GM23338 (cell line): ENCODE results near the gene PLA2R1. TPM values are rescaled to one million over a fixed set of nuclear protein-coding genes. Genes with fewer than 3 reads are reported as not detected.

Source experiments
- ATAC-seq: fragments of 200-7000 bp; cut with Tn5 transposase; 3 replicates; pipeline ENCODE4 v1.9.1; 2020
- DNase-seq: peaks from one replicate; pipeline ENCODE4 v3.0.0-alpha.2; 2015; ENCODE audit warnings: low spot score
- H2AFZ ChIP-seq: fragments of 200-600 bp; sonication (generic); 2 replicates; pipeline ENCODE4 v1.8.0; 2016; ENCODE audit warnings: antibody characterized with exemption, mild to moderate bottlenecking, moderate library complexity
- H3F3A ChIP-seq: fragments of 200-600 bp; sonication (generic); replicated peaks from 2 replicates; pipeline ENCODE4 v1.8.0; 2017; ENCODE audit warnings: antibody characterized with exemption, mixed run types, low read depth
- H3K27ac ChIP-seq: fragments of 200-600 bp; sonication (generic); 2 replicates; pipeline ENCODE4 v1.6.1; 2016; ENCODE audit warnings: low read depth
- H3K27me3 ChIP-seq: fragments of 200-600 bp; sonication (generic); 2 replicates; pipeline ENCODE4 v1.8.0; 2016; ENCODE audit warnings: mild to moderate bottlenecking, mixed run types, moderate library complexity; ENCODE audit not compliant: insufficient read depth
- H3K36me3 ChIP-seq: fragments of 200-600 bp; sonication (generic); 2 replicates; pipeline ENCODE4 v1.8.0; 2016; ENCODE audit warnings: mild to moderate bottlenecking; ENCODE audit not compliant: insufficient read depth
- H3K4me1 ChIP-seq: fragments of 200-600 bp; sonication (generic); 2 replicates; pipeline ENCODE4 v1.8.0; 2016; ENCODE audit warnings: mild to moderate bottlenecking, moderate library complexity; ENCODE audit not compliant: insufficient read depth
- H3K4me2 ChIP-seq: fragments of 200-600 bp; sonication (generic); 2 replicates; pipeline ENCODE4 v1.7.1; 2017; ENCODE audit warnings: mixed run types
- H3K4me3 ChIP-seq: fragments of 200-600 bp; sonication (generic); 2 replicates; pipeline ENCODE4 v1.6.1; 2016; ENCODE audit warnings: mixed run types
- H3K79me2 ChIP-seq: fragments of 200-600 bp; sonication (generic); replicated peaks from 2 replicates; pipeline ENCODE4 v1.8.0; 2017; ENCODE audit warnings: mild to moderate bottlenecking; ENCODE audit not compliant: insufficient read depth
- H3K9me2 ChIP-seq: fragments of 200-600 bp; sonication (generic); 2 replicates; pipeline ENCODE4 v1.8.0; 2017; ENCODE audit not compliant: insufficient read depth
- H4K20me1 ChIP-seq: fragments of 200-600 bp; sonication (generic); replicated peaks from 2 replicates; pipeline ENCODE4 v1.8.0; 2017; ENCODE audit warnings: mild to moderate bottlenecking; ENCODE audit not compliant: insufficient read depth
- H3K27ac Mint-ChIP-seq: 2 replicates; pipeline ENCODE4 v1.8.0; 2020; ENCODE audit warnings: inconsistent platforms, mild to moderate bottlenecking, moderate library complexity, mixed read lengths
- H3K27me3 Mint-ChIP-seq: 3 replicates; pipeline ENCODE4 v1.8.0; 2022; ENCODE audit warnings: low read depth, mild to moderate bottlenecking, moderate library complexity, mixed read lengths, inconsistent platforms; ENCODE audit not compliant: insufficient read depth, poor library complexity
- H3K36me3 Mint-ChIP-seq: 3 replicates; pipeline ENCODE4 v1.8.0; 2021; ENCODE audit warnings: low read depth, mild to moderate bottlenecking, inconsistent platforms, moderate library complexity, mixed read lengths
- H3K4me1 Mint-ChIP-seq: 3 replicates; pipeline ENCODE4 v1.8.0; 2020; ENCODE audit warnings: mild to moderate bottlenecking, inconsistent platforms, mixed read lengths
- H3K4me3 Mint-ChIP-seq: 3 replicates; pipeline ENCODE4 v1.8.0; 2021; ENCODE audit warnings: moderate library complexity, mild to moderate bottlenecking, inconsistent platforms, mixed read lengths
- H3K9me3 Mint-ChIP-seq: 3 replicates; pipeline ENCODE4 v1.8.0; 2020; ENCODE audit warnings: moderate library complexity, mild to moderate bottlenecking, inconsistent platforms, mixed read lengths
- CREB1 ChIP-seq: fragments of 250-450 bp; sonication (Bioruptor Pico); IDR thresholded peaks from 2 replicates; pipeline ENCODE4 v1.5.0; 2020; ENCODE audit warnings: low read depth, mild to moderate bottlenecking, moderate library complexity
- EZH2 ChIP-seq: fragments of 200-600 bp; sonication (generic); IDR thresholded peaks from one replicate; pipeline ENCODE4 v1.8.0; 2017; ENCODE audit warnings: antibody characterized with exemption, mild to moderate bottlenecking, low read depth; ENCODE audit not compliant: unreplicated experiment
- EZH2phosphoT487 ChIP-seq: fragments of 200-600 bp; sonication (generic); IDR thresholded peaks from one replicate; pipeline ENCODE4 v1.8.1; 2018; ENCODE audit warnings: antibody characterized with exemption; ENCODE audit not compliant: unreplicated experiment
- JUNB ChIP-seq: IDR thresholded peaks from one replicate; pipeline ENCODE4 v1.6.1; 2016; ENCODE audit warnings: antibody characterized with exemption; ENCODE audit not compliant: unreplicated experiment
- NANOG ChIP-seq: IDR thresholded peaks from 2 replicates; pipeline ENCODE4 v1.6.1; 2016; ENCODE audit warnings: antibody characterized with exemption, borderline replicate concordance
- POLR2AphosphoS5 ChIP-seq: IDR thresholded peaks from 2 replicates; pipeline ENCODE4 v1.6.1; 2016; ENCODE audit warnings: antibody characterized with exemption, low read depth
- STAT1 ChIP-seq: IDR thresholded peaks from one replicate; pipeline ENCODE4 v1.6.1; 2016; ENCODE audit warnings: antibody characterized with exemption; ENCODE audit not compliant: unreplicated experiment
- ZNF114 ChIP-seq: fragments of 250-450 bp; sonication (Bioruptor Pico); IDR thresholded peaks from 2 replicates; pipeline ENCODE4 v1.5.0; 2020; ENCODE audit warnings: mild to moderate bottlenecking, moderate library complexity
- ZNF331 ChIP-seq: fragments of 250-450 bp; sonication (Bioruptor Pico); IDR thresholded peaks from 2 replicates; pipeline ENCODE4 v1.5.0; 2020; ENCODE audit warnings: low read depth, mild to moderate bottlenecking, moderate library complexity
- polyA plus RNA-seq: library from polyadenylated mRNA; unstranded; fragments of >200 nt; fragmentation: Nextera tagmentation; extraction: Ambion mirVana; gene quantifications from 2 replicates; pipeline ENCODE4 v1.2.1, GENCODE V29; 2016
- total RNA-seq: library from RNA; depleted of rRNA; stranded (reverse); fragments of >200 nt; shearing (Covaris generic); gene quantifications from 2 replicates; pipeline ENCODE4 v1.2.3, GENCODE V29; 2014
- TF ChIP-seq, protein P1 (sequence below): fragments of 250-450 bp; sonication (Bioruptor Pico); IDR thresholded peaks from 2 replicates; pipeline ENCODE4 v1.5.0; 2020; ENCODE audit warnings: mild to moderate bottlenecking, moderate library complexity
- TF ChIP-seq, protein P2 (sequence below), 2 experiments: fragments of 200-600 bp in 1 of 2; sonication (generic) in 1 of 2; conservative IDR thresholded peaks; 2 replicates each; pipeline versions ENCODE4 v1.5.1 to v1.6.1; 2016 to 2017; ENCODE audit warnings: antibody characterized with exemption in 2 of 2, low read depth in 2 of 2, mild to moderate bottlenecking in 2 of 2, moderate library complexity in 1 of 2
- TF ChIP-seq, protein P3 (sequence below): IDR thresholded peaks from 2 replicates; pipeline ENCODE4 v1.6.1; 2016; ENCODE audit warnings: antibody characterized with exemption

PLA2R1 gene
- total and polyA plus RNA-seq, 2 experiments from 2014 or later: 0.57 to 1.2 TPM

DNA sequence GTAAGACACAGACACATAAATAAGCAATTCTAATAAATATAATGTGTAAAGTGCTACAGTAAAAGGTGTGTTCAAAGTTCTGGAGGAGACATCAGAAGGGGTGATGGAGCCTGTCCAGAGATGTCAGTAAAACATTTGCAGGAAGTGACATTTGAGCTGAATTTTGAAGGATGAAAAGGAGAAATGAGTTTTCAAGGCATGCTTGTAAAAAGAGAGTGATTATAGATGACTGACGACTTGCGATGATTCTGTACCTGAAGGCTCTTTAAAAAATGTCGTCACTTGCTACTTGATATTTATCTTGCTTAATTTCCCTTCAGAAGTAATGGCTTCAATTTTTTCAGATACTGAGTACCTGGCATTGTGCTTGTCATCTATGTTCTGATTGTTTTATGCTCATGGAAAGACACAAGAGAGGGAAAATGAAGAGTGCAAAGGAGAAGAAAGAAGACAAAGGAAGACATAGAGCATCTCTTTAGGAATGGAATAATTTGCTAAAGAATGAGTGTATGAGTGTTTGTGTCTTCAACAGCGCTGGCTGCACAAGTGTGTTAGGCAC lies 73.9 kb downstream of the PLA2R1 start (continued):
- TF ChIP-seq, protein P1, sequence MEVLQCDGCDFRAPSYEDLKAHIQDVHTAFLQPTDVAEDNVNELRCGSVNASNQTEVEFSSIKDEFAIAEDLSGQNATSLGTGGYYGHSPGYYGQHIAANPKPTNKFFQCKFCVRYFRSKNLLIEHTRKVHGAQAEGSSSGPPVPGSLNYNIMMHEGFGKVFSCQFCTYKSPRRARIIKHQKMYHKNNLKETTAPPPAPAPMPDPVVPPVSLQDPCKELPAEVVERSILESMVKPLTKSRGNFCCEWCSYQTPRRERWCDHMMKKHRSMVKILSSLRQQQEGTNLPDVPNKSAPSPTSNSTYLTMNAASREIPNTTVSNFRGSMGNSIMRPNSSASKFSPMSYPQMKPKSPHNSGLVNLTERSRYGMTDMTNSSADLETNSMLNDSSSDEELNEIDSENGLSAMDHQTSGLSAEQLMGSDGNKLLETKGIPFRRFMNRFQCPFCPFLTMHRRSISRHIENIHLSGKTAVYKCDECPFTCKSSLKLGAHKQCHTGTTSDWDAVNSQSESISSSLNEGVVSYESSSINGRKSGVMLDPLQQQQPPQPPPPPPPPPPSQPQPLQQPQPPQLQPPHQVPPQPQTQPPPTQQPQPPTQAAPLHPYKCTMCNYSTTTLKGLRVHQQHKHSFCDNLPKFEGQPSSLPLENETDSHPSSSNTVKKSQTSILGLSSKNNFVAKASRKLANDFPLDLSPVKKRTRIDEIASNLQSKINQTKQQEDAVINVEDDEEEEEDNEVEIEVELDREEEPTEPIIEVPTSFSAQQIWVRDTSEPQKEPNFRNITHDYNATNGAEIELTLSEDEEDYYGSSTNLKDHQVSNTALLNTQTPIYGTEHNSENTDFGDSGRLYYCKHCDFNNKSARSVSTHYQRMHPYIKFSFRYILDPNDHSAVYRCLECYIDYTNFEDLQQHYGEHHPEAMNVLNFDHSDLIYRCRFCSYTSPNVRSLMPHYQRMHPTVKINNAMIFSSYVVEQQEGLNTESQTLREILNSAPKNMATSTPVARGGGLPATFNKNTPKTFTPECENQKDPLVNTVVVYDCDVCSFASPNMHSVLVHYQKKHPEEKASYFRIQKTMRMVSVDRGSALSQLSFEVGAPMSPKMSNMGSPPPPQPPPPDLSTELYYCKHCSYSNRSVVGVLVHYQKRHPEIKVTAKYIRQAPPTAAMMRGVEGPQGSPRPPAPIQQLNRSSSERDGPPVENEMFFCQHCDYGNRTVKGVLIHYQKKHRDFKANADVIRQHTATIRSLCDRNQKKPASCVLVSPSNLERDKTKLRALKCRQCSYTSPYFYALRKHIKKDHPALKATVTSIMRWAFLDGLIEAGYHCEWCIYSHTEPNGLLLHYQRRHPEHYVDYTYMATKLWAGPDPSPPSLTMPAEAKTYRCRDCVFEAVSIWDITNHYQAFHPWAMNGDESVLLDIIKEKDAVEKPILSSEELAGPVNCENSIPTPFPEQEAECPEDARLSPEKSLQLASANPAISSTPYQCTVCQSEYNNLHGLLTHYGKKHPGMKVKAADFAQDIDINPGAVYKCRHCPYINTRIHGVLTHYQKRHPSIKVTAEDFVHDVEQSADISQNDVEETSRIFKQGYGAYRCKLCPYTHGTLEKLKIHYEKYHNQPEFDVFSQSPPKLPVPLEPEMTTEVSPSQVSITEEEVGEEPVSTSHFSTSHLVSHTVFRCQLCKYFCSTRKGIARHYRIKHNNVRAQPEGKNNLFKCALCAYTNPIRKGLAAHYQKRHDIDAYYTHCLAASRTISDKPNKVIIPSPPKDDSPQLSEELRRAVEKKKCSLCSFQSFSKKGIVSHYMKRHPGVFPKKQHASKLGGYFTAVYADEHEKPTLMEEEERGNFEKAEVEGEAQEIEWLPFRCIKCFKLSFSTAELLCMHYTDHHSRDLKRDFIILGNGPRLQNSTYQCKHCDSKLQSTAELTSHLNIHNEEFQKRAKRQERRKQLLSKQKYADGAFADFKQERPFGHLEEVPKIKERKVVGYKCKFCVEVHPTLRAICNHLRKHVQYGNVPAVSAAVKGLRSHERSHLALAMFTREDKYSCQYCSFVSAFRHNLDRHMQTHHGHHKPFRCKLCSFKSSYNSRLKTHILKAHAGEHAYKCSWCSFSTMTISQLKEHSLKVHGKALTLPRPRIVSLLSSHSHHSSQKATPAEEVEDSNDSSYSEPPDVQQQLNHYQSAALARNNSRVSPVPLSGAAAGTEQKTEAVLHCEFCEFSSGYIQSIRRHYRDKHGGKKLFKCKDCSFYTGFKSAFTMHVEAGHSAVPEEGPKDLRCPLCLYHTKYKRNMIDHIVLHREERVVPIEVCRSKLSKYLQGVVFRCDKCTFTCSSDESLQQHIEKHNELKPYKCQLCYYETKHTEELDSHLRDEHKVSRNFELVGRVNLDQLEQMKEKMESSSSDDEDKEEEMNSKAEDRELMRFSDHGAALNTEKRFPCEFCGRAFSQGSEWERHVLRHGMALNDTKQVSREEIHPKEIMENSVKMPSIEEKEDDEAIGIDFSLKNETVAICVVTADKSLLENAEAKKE (CRISPR knock-in tag): no peak
- TF ChIP-seq, protein P2, sequence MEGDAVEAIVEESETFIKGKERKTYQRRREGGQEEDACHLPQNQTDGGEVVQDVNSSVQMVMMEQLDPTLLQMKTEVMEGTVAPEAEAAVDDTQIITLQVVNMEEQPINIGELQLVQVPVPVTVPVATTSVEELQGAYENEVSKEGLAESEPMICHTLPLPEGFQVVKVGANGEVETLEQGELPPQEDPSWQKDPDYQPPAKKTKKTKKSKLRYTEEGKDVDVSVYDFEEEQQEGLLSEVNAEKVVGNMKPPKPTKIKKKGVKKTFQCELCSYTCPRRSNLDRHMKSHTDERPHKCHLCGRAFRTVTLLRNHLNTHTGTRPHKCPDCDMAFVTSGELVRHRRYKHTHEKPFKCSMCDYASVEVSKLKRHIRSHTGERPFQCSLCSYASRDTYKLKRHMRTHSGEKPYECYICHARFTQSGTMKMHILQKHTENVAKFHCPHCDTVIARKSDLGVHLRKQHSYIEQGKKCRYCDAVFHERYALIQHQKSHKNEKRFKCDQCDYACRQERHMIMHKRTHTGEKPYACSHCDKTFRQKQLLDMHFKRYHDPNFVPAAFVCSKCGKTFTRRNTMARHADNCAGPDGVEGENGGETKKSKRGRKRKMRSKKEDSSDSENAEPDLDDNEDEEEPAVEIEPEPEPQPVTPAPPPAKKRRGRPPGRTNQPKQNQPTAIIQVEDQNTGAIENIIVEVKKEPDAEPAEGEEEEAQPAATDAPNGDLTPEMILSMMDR (conservative IDR thresholded peaks at IDR 0.05; ENCODE audit: low read depth in 2 of 2): no peak
- TF ChIP-seq EZH2 (no peak), NANOG (no peak), STAT1 (no peak)

DNA sequence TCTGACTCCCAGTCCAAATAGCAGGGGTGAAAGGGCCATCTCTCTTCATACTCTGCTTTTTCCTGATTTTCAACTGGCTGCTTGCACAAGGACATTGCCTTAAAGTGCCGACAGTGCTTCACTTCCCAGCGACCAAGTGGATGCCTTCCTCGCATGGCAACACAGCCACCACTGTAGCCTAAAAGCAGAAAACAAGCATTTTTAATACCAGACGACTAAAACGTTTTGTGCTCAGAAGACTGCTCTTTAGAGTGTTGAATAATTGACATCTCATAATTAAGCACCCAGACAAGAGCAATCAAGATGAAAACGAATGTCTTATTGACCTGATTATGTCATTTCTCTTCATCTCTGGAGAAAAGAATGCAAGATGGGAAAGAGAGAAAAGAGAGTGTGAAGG lies 75.2 kb downstream of the PLA2R1 start:
- Histone ChIP-seq H3K79me2 (no peaks in the 10 kb centered on the region), H3K4me2 (no peak overlapping the region), H3K9me2 (no peaks in the 10 kb centered on the region), H4K20me1 (no peaks in the 10 kb centered on the region), H3K27ac (no peak overlapping the region), H3F3A (no peaks in the 10 kb centered on the region), H3K4me3 (no peak overlapping the region), H3K27me3 (no peaks in the 10 kb centered on the region), H3K4me1 (peaks cover 8% of the 10 kb centered on the region), H3K36me3 (no peaks in the 10 kb centered on the region), H2AFZ (no peak overlapping the region)
- DNase-seq (no peak), ATAC-seq (no peak)
- no peak for TF ChIP-seq EZH2
- TF ChIP-seq, protein P3, sequence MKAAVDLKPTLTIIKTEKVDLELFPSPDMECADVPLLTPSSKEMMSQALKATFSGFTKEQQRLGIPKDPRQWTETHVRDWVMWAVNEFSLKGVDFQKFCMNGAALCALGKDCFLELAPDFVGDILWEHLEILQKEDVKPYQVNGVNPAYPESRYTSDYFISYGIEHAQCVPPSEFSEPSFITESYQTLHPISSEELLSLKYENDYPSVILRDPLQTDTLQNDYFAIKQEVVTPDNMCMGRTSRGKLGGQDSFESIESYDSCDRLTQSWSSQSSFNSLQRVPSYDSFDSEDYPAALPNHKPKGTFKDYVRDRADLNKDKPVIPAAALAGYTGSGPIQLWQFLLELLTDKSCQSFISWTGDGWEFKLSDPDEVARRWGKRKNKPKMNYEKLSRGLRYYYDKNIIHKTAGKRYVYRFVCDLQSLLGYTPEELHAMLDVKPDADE: no peak
- no peak for TF ChIP-seq ZNF114 (CRISPR knock-in tag)
- no peak for TF ChIP-seq NANOG
- no peak for TF ChIP-seq EZH2phosphoT487
- no peak for TF ChIP-seq ZNF331
- TF ChIP-seq JUNB: no peak
- no peak for TF ChIP-seq POLR2AphosphoS5
- no peak for TF ChIP-seq CREB1 (CRISPR knock-in tag)
- Mint-ChIP-seq H3K27me3 (no peaks in the 10 kb centered on the region), H3K9me3 (no peaks in the 10 kb centered on the region), H3K4me1 (peaks cover 10% of the 10 kb centered on the region), H3K36me3 (no peaks in the 10 kb centered on the region), H3K4me3 (no peak overlapping the region), H3K27ac (no peak overlapping the region)
